H1 (cell line): ENCODE results near the gene LRRC23. TPM values are rescaled to one million over a fixed set of nuclear protein-coding genes. Genes with fewer than 3 reads are reported as not detected.

Experiments
- CTCF ChIP-seq, 3 experiments: IDR thresholded peaks; 1 replicate in 2 of 3; 2 replicates in 1 of 3; pipeline versions ENCODE4 v1.5.1 to v1.6.1; 2011; ENCODE audit warnings: low read length in 3 of 3, mild to moderate bottlenecking in 3 of 3, inconsistent platforms in 2 of 3, low read depth in 1 of 3, moderate library complexity in 1 of 3; ENCODE audit not compliant: insufficient read depth in 1 of 3; ENCODE audit errors: control extremely low read depth in 1 of 3
- RAD21 ChIP-seq, 2 experiments: IDR thresholded peaks in 1 of 2; conservative IDR thresholded peaks in 1 of 2; 2 replicates each; pipeline ENCODE4 v1.6.1; 2011; ENCODE audit warnings: low read depth in 2 of 2, low read length in 2 of 2, improper control_type of control experiment in 1 of 2, inconsistent platforms in 1 of 2, mild to moderate bottlenecking in 1 of 2, moderate library complexity in 1 of 2
- polyA plus RNA-seq, 7 experiments: library from polyadenylated mRNA; depleted of rRNA in 3 of 7; stranded (reverse) in 5 of 7; unstranded in 2 of 7; fragments of >200 nt in 5 of 7; fragments of 200-250 nt in 2 of 7; gene quantifications; 1 replicate in 5 of 7; 2 replicates in 1 of 7; 4 replicates in 1 of 7; pipeline versions ENCODE4 v1.2.1 to v1.2.3, GENCODE V29; 2011 to 2013; ENCODE audit warnings: missing spikeins in 2 of 7, mixed read lengths in 2 of 7
- total RNA-seq: library from RNA; stranded (reverse); fragmentation: NEBNext Ultra II Directional; extraction: Animal tissue kit (Norgen Biotek cat#: 25700); gene quantifications from 2 replicates; pipeline ENCODE4 v1.2.1, GENCODE V29; 2021

LRRC23 gene
- total and polyA plus RNA-seq, 2 of the 8 experiments (the other 6 are each of a cell fraction or from before 2014, with no cell fraction given) = 2.5 to 3.6 TPM

DNA sequence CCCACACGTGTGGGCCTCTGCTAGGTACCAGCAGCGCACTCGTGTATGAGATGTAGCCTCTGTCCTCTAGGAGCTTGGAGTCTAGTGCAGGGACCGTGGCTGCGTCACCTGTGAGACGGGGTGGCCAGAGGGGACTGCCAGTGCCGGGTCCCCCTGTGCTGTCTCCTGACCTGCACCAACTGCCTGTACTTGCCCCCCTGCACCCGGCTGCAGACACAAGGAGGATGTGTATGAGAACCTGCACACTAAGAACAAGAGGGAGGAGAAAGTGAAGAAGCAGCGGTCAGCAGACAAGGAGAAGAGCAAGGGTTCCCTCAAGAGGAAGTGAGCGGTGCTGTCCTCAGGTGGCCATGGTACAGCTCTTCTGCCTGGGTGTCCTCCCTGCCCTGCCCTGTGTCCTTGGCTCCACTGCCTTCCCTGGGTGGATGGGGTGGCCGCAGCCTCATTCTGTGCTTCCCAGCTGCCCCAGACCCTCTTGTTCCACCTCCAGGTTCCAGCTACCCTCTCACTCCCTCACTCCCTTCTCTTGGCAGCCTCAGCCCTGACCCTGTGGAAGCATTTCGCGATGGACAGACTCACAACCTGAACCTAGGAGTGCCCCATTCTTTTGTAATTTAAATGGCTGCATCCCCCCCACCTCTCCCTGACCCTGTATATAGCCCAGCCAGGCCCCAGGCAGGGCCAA is 56.1 kb downstream of the LRRC23 start (continued):
- TF ChIP-seq CTCF (IDR thresholded peaks at IDR 0.05; ENCODE audit: control extremely low read depth in 1 of 3, insufficient read depth in 1 of 3, low read depth in 1 of 3, low read length in 3 of 3) = peak in 2 of 3 experiments; percentile 36 to 55; a peak in 2 of 4 replicates
- TF ChIP-seq RAD21 (IDR thresholded peaks at IDR 0.05 in 1 of 2, conservative IDR thresholded peaks at IDR 0.05 in 1 of 2; ENCODE audit: low read depth in 2 of 2, low read length in 2 of 2) = peak; percentile 56 to 65
